HL-60/S4 treated with phorbol 12-myristate 13-acetate at 8.2 ng/mL for 4 days and 3 days (cell line): ENCODE results near the gene GMIP.
"Not testable (repeated sequence)": the region's sequence is repeated elsewhere in the genome, so short reads cannot be mapped to it uniquely, and the experiment has no call there.

ENCODE experiments used
- in situ Hi-C: fragments of 300-500 bp; cut with MboI; formaldehyde crosslinking; loops from 2 replicates; pipeline ENCODE4 v1.15.0; 2022; ENCODE audit warnings: low sequenced_read_pairs

The GMIP gene

GRCh38 chr19:19613506-19613905, 30.0 kb downstream of the GMIP start:
- in situ Hi-C loops = no loop called here

- in situ Hi-C loops = no loop called here
Observed at GRCh38 chr19:19610376-19611202, 32.9 kb downstream of the GMIP start.

GRCh38 chr19:19606686-19607085, 36.8 kb downstream of the GMIP start:
- in situ Hi-C loops = not testable (repeated sequence)

GRCh38 chr19:19606021-19606420, 37.4 kb downstream of the GMIP start:
- in situ Hi-C loops = no loop called here

- in situ Hi-C loops = no loop called here
Observed at GRCh38 chr19:19602713-19603324, 40.6 kb downstream of the GMIP start.

- in situ Hi-C loops = no loop called here
Observed at GRCh38 chr19:19602136-19602712, 41.2 kb downstream of the GMIP start.

GRCh38 chr19:19600793-19601330, 42.6 kb downstream of the GMIP start:
- in situ Hi-C loops = no loop called here

- in situ Hi-C loops = not testable (repeated sequence)
Observed at GRCh38 chr19:19598728-19599451, 44.6 kb downstream of the GMIP start.

- in situ Hi-C loops = no loop called here
Observed at GRCh38 chr19:19597809-19598306, 45.6 kb downstream of the GMIP start.

GRCh38 chr19:19595171-19595701, 48.2 kb downstream of the GMIP start:
- in situ Hi-C loops = no loop called here

- in situ Hi-C loops = no loop called here
Observed at GRCh38 chr19:19594381-19594780, 49.1 kb downstream of the GMIP start.

- in situ Hi-C loops = no loop called here
Observed at GRCh38 chr19:19592690-19593089, 50.8 kb downstream of the GMIP start.

- in situ Hi-C loops = no loop called here
Observed at GRCh38 chr19:19591133-19591825, 52.2 kb downstream of the GMIP start.

GRCh38 chr19:19588546-19588945, 54.9 kb downstream of the GMIP start:
- in situ Hi-C loops = no loop called here

GRCh38 chr19:19587771-19588170, 55.7 kb downstream of the GMIP start:
- in situ Hi-C loops = no loop called here

GRCh38 chr19:19584356-19584755, 59.1 kb downstream of the GMIP start:
- in situ Hi-C loops = no loop called here

GRCh38 chr19:19582471-19582870, 61.0 kb downstream of the GMIP start:
- in situ Hi-C loops = no loop called here

GRCh38 chr19:19581391-19581790, 62.1 kb downstream of the GMIP start:
- in situ Hi-C loops = no loop called here

GRCh38 chr19:19580418-19580817, 63.0 kb downstream of the GMIP start:
- in situ Hi-C loops = no loop called here
